Tibial nerve (tissue), 4 donors: Measurements from ENCODE around the gene LMX1B. TPM values are rescaled to one million over a fixed set of nuclear protein-coding genes. Genes with fewer than 3 reads are reported as not detected.

ENCODE experiments used
- DNase-seq, 2 donors: peaks; one replicate each; pipeline ENCODE4 v3.0.0-alpha.2; 2019; ENCODE audit warnings: low spot score in 2 of 2
- H3K27ac ChIP-seq, 4 donors: fragments of 200-600 bp; sonication (generic) in 3 of 4; one replicate each; pipeline ENCODE4 v1.5.1; 2017 to 2019; ENCODE audit warnings: mild to moderate bottlenecking in 1 of 4
- H3K27me3 ChIP-seq, 2 donors: fragments of 200-600 bp; sonication (generic) in 1 of 2; one replicate each; pipeline versions ENCODE4 v1.5.1 to v1.6.0; 2017 to 2019
- H3K36me3 ChIP-seq, 3 donors: fragments of 200-600 bp; sonication (generic); one replicate each; pipeline ENCODE4 v1.5.1; 2018 to 2019
- H3K4me1 ChIP-seq, 4 donors: fragments of 200-600 bp; sonication (generic) in 3 of 4; one replicate each; pipeline ENCODE4 v1.5.1; 2017 to 2019
- H3K4me3 ChIP-seq, 4 donors: fragments of 200-600 bp; sonication (generic) in 3 of 4; one replicate each; pipeline ENCODE4 v1.5.1; 2017 to 2019; ENCODE audit warnings: mild to moderate bottlenecking in 1 of 4, moderate library complexity in 1 of 4
- H3K9me3 ChIP-seq, 4 donors: fragments of 200-600 bp; sonication (generic) in 3 of 4; one replicate each; pipeline ENCODE4 v1.5.1; 2017 to 2019
- CTCF ChIP-seq, 5 experiments: fragments of 200-600 bp in 3 of 5; fragments of 450-650 bp in 2 of 5; sonication (generic) in 3 of 5; IDR thresholded peaks; one replicate each; pipeline ENCODE4 v1.5.1; 2016 to 2019; ENCODE audit warnings: antibody characterized with exemption in 5 of 5, mild to moderate bottlenecking in 3 of 5, moderate library complexity in 2 of 5
- EP300 ChIP-seq, 2 donors: sonication (generic); formaldehyde crosslinking; IDR thresholded peaks; one replicate each; pipeline ENCODE4 v1.6.1; 2017; ENCODE audit warnings: antibody characterized with exemption in 2 of 2, mild to moderate bottlenecking in 1 of 2
- POLR2A ChIP-seq, 2 donors: fragments of 450-650 bp; IDR thresholded peaks; one replicate each; pipeline ENCODE4 v1.6.1; 2017; ENCODE audit warnings: antibody characterized with exemption in 2 of 2, mild to moderate bottlenecking in 2 of 2, moderate library complexity in 2 of 2
- WGBS, 2 donors: methylation state at CpG; one replicate each; pipeline ENCODE4 v1.1.5; 2018; 5-methylcytosine and 5-hydroxymethylcytosine counted together
- total RNA-seq, 4 donors: library from RNA; depleted of rRNA; stranded (reverse); fragments of >200 nt; gene quantifications; one replicate each; pipeline ENCODE4 v1.1.0, GENCODE V29; 2016

LMX1B gene
- total RNA-seq, 4 donors from 2014 or later = 0.60 to 1.5 (median 0.78) TPM; not detected in 1

DNA sequence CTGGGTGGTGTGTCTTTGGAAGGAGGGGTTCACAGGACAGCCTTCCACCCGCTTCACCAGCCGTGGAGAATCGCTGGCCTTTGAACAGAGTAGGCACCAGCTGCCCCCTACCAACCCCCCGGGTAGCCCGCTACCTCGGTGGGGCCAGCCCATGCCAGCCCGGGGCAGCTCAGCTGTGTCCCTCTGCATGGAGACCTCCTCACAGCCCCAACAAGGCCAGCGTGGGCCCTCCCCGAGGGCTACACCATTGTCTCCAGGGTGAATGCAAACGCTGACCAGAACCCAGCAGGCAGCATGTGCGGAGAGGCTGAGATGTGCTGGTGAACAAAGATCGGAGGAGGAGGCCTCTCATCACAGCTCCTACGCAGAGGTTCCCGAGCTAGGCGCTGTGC lies 51.9 kb downstream of the LMX1B start:
- Histone ChIP-seq H3K9me3 (no peaks in the 10 kb centered on the region), H3K36me3 (no peaks in the 10 kb centered on the region), H3K4me1 (peaks cover 0 to 37% (median 2%) of the 10 kb centered on the region in 4 donors), H3K27me3 (peaks cover 0 to 64% of the 10 kb centered on the region in 2 donors), H3K27ac (no peak overlapping the region), H3K4me3 (no peak overlapping the region)
- WGBS, 2 donors = 35 to 46% methylated on average over 7 to 13 of the region's 15 CpGs
- no peak for DNase-seq
- TF ChIP-seq CTCF (IDR thresholded peaks at IDR 0.05) (no peak), EP300 (IDR thresholded peaks at IDR 0.05) (no peak), POLR2A (IDR thresholded peaks at IDR 0.05) (no peak)

DNA sequence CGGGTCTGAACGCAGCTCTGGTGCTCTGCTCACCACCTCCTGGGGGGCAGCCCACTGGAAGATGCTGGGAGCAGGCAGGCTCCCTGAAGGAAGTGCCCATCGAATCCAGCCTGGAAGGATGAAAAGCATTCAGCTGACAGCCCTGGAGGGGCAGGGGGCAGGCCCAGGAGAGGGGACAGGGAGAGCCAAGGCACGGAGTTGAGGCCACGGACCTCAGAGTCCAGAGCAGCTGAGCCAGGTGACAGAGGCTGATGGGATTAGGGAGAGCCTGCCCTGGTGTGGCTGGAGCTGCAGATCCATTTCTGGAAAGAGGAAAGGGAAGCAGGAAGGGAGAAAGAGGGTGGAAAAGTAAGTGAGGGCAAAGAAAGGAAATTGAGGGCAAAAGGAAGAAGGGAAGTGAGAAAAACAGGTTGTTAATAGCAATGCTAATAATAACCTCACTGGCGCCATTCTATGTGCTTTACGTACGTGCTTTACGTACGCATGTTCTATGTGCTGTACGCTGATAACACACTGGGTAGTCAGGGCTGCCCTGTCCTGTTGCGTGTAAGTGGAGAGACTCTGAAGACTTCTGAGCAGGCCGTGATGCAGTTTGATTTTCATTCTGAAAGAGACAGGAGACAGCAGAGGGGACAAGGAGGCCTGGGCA lies 52.6 kb downstream of the LMX1B start:
- Histone ChIP-seq H3K27ac (no peak overlapping the region), H3K27me3 (peaks cover 0 to 69% of the 10 kb centered on the region in 2 donors), H3K4me3 (no peak overlapping the region), H3K9me3 (no peaks in the 10 kb centered on the region), H3K4me1 (peaks cover 0 to 41% (median 2%) of the 10 kb centered on the region in 4 donors), H3K36me3 (no peaks in the 10 kb centered on the region)
- no peak for DNase-seq
- no peak for TF ChIP-seq CTCF (IDR thresholded peaks at IDR 0.05)
- TF ChIP-seq POLR2A (IDR thresholded peaks at IDR 0.05) = no peak
- no peak for TF ChIP-seq EP300 (IDR thresholded peaks at IDR 0.05)
- 67 to 80% methylated on average over 13 of the region's 13 CpGs for WGBS, 2 donors

DNA sequence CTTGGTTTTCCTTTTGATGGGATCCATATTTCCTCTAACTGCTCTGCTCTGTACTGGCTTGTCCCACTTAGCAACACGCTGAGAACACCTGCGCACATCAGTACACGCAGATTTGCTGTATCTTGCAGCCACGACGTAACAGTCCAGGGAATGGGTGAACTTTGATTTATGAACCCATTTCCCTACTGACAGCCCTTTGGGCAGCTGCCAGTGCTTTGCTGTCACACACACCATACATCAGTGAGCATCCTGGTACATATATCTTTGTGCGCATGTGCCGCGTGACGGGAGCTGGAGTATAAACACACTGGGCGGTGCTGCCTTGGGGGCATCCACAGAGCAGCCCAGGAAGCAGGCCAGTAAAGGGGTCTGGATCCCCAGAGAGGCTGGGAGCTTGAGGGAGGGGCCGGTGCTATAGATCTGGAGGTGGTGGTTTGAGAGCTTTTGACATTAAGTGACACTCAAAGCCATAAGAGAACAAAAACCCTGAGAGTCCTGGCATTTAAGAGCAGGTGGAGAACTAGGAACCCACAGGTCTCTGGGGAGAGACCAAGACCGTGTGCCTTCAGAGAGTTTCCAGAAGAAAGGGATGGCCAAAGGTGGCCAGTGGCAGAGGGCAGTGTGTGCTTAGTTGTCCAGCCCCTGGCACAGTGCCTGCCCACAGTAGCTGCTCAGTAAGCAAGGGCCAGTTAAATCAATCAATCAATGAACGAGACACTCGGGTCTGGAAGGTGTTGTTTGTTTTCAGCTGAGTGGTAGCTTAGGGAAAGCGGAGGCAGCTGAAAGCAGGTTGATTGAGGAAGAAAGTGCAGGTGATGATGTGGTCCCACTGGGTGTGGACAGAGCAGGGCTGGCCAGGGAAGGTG lies 53.7 kb downstream of the LMX1B start:
- H3K9me3 ChIP-seq = no peaks in the 10 kb centered on the region
- no peaks in the 10 kb centered on the region for H3K36me3 ChIP-seq
- TF ChIP-seq POLR2A (IDR thresholded peaks at IDR 0.05) (no peak), CTCF (IDR thresholded peaks at IDR 0.05) (no peak), EP300 (IDR thresholded peaks at IDR 0.05) (no peak)
- WGBS, 2 donors = 72 to 83% methylated on average over 15 of the region's 15 CpGs
- H3K4me1 ChIP-seq = peaks cover 0 to 43% (median 2%) of the 10 kb centered on the region in 4 donors
- H3K27me3 ChIP-seq = peaks cover 0 to 81% of the 10 kb centered on the region in 2 donors
- H3K4me3 ChIP-seq = no peak overlapping the region
- H3K27ac ChIP-seq = no peak overlapping the region
- DNase-seq = no peak

DNA sequence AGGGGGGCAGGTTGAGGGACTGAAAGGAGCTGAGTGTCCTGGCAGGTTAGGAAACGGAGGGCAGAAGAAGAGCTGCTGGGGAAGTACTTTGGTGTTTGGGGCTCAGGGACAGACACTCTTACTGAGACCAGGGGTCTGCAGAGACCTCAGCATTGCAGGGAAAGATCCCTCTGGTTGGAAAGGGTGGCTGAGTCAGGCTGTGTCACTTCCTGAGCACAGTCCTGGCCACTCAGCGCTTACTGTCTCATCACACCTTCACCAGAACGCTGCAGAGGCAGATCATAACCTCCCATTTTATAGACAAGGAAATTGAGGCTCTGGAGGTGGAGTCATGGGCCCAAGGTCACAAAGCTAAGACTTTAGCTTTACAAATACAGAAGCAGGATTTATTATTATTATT lies 54.3 kb downstream of the LMX1B start:
- Histone ChIP-seq H3K27me3 (peaks cover 0 to 83% of the 10 kb centered on the region in 2 donors), H3K4me1 (peaks cover 0 to 37% (median 2%) of the 10 kb centered on the region in 4 donors), H3K4me3 (no peak overlapping the region), H3K27ac (no peak overlapping the region), H3K36me3 (no peaks in the 10 kb centered on the region), H3K9me3 (no peaks in the 10 kb centered on the region)
- no peak for TF ChIP-seq POLR2A (IDR thresholded peaks at IDR 0.05)
- TF ChIP-seq EP300 (IDR thresholded peaks at IDR 0.05) = no peak
- no peak for TF ChIP-seq CTCF (IDR thresholded peaks at IDR 0.05)
- no peak for DNase-seq
- 73 to 78% methylated on average over 3 of the region's 3 CpGs for WGBS, 2 donors

DNA sequence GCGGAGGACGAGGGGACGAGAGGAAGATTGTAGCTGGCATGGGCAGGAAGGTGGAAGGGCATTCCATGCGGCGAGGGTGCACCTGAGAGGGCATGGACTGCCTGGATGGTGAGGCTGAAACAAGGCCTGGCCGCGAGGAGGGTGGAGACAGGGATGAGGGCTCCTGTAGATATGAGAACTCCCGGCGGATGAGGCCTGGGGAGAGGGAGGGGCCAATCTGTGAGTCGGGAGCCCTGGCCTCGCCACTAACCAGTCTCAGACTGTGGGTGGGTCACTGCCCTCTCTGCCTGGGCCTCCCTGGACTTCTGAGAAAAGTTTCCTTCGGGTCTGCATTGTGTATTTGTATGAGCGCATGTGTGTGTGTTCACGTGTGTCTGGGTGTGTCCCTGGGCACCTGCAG lies 55.4 kb downstream of the LMX1B start:
- Histone ChIP-seq H3K9me3 (no peaks in the 10 kb centered on the region), H3K4me3 (no peak overlapping the region), H3K36me3 (no peaks in the 10 kb centered on the region), H3K27ac (no peak overlapping the region), H3K4me1 (peaks cover 0 to 30% (median 2%) of the 10 kb centered on the region in 4 donors), H3K27me3 (peaks cover 0 to 87% of the 10 kb centered on the region in 2 donors)
- DNase-seq = no peak
- WGBS, 2 donors = 80 to 84% methylated on average over 13 to 14 of the region's 14 CpGs
- TF ChIP-seq CTCF (IDR thresholded peaks at IDR 0.05) = no peak
- no peak for TF ChIP-seq EP300 (IDR thresholded peaks at IDR 0.05)
- no peak for TF ChIP-seq POLR2A (IDR thresholded peaks at IDR 0.05)
